Posterior cingulate gyrus (tissue), 11 donors: ENCODE measurements around the gene LMAN2.
"Not testable (repeated sequence)": the region's sequence is repeated elsewhere in the genome, so short reads cannot be mapped to it uniquely, and the experiment has no call there.

ENCODE experiments used
- DNase-seq, 10 donors: peaks; one replicate each; pipeline versions ENCODE4 v3.0.0 to v3.0.0-alpha.2; 2020 to 2021; ENCODE audit warnings: mixed read lengths in 3 of 10
- intact Hi-C: fragments of 100-400 bp; cut with DNase I; formaldehyde crosslinking; loops from one replicate; pipeline ENCODE4 v1.15.1; 2023

LMAN2 gene

GRCh38 chr5:177354256-177354655 is 2.8 kb upstream of the LMAN2 start:
- DNase-seq: peak in 1 of 10 donors; percentile 5
- intact Hi-C loops: loop anchor here (5.0 kb wide), 1 partner anchor 52 kb away; the partner anchor contains the start of genes PRELID1 and RAB24

DNA sequence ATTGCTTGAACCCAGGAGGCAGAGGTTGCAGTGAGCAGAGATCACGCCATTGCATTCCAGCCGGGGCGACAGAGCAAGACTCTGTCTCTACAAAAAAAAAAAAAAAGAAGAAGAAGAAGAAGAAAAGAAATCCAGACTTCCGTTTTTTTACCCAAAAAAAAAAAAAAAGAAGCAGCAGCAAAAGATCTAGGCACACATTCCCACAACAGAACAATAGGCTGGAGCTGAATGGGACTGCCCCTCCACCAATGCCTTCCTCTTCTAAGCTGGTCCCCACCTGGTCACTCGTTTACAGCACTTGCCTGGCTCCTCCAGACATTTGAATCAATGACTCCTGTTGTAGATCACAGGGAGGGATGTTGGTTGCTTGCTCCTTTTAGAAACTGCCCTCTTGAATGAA is 1.6 kb upstream of the LMAN2 start:
- peak in 1 of 10 donors; percentile 21 for DNase-seq
- intact Hi-C loops: loop anchor here (5.0 kb wide), 1 partner anchor 51 kb away; the partner anchor contains the start of genes PRELID1 and RAB24

DNA sequence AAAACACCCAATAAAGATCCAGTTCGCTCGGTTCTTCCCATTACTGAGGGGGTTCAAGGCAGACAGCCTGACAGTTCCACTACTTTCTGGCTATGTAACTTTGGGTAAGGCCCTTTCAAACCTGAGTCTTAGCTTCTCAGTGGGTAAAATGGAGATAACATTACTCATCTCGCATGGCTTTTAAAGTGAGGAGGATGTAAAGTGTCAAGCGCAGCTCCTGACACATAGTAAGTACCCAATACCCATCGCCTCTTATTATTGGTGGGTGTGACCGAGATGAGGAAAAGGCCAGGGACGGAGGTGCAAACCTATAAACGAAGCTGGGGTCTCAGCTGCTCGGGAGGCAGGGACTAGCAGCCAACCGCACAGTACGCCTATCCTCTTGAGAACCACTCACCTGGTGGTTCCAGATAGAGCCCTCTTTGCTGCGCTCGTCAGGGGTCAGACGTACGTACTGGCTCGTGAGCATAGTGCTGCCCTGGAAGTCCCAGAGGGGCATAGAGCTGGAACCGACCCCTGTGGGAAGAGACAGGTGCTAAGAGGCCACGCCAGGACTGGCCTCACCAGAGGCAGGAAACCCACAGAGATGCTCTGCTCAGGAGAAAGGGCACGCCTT is 584 bp downstream of the LMAN2 start:
- intact Hi-C loops: loop anchor here (5.0 kb wide), 1 partner anchor 49 kb away; the partner anchor contains the start of genes PRELID1 and RAB24
- DNase-seq: peak in 2 of 10 donors; percentile 24 to 64

- intact Hi-C loops: loop anchor here (5.0 kb wide), 1 partner anchor 47 kb away; the partner anchor contains the start of genes PRELID1 and RAB24
These were observed 1.7 kb downstream of the LMAN2 start for GRCh38 chr5:177349762-177350161.

DNA sequence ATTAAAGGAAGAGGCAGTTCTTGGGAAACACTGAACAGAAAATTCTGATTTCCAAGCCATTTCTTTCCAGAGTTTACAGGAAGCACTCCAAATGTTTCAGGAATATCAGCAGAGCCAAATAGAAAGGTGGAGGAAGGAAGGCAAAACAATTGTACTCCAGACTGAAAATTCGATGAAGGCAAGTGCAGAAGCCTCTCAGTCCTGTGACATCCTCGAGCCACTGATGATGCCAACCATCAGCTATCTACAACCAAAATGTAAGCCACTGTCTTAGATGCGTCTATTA is 2.2 kb downstream of the LMAN2 start:
- intact Hi-C loops: no loop called here
- no peak for DNase-seq

More at GRCh38 chr5:177349762-177350161, 1.7 kb downstream of the LMAN2 start:
- peak in 3 of 10 donors; percentile 4 to 17 (median 8) for DNase-seq

DNA sequence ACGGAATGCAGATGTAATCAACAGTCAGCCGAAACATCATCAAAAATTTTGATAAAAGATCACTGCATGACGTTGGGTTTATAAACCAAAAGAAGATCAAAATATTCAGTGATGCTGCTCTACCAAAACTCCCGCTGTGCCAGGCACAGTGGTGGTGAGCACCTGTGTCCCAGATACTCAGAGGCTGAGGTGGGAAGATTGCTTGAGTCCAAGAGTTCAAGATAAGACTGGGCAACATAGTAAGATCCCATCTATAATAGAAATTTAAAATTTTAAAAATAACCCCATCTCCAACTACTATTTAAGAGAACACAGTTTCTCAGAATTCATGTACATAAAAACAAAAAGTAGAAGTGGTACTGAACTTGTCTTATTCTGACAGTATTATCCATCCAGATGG is 3.8 kb downstream of the LMAN2 start:
- peak in 1 of 10 donors; percentile 22 for DNase-seq
- intact Hi-C loops: no loop called here

DNA sequence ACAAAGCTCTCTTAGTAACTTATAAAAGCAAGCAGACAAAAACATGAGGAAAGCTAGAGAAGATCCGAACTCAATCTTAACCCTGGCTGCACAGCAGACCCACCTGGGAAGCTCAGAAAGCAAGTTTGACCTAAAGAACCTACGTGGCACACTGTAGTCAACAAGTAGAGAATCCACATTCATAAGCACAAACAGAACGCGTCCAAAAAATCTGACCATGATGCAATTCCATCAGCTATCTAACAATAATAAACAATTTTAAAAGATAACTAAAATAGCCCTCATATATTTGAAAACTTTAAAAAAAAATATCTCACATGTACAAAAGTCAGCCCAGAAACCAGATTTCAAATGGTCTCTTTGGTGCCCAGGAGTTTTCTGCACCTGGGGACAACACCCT is 4.6 kb downstream of the LMAN2 start:
- intact Hi-C loops: no loop called here
- peak in 1 of 10 donors; percentile 9 for DNase-seq

GRCh38 chr5:177344891-177345290 is 6.6 kb downstream of the LMAN2 start:
- DNase-seq: peak in 3 of 10 donors; percentile 27 to 36 (median 28)
- intact Hi-C loops: no loop called here

DNA sequence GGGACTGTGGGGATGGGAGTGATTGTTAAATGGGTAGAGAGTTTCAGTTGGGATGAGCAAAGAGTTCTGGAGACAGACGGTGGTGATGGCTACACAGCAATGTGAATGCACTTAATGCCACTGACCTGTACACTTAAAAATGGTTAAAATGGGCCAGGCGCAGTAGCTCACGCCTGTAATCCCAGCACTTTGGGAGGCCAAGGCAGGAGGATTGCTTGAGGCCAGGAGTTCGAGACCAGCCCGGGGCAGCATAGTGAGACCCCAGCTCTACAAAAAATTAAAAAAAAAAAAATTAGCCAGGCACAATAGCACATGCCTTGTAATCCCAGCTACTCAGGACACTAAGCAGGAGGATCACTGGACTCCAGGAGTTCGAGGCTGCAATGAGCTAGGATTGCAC is 7.7 kb downstream of the LMAN2 start:
- peak in 3 of 10 donors; percentile 0 to 8 (median 2) for DNase-seq
- intact Hi-C loops: no loop called here

- intact Hi-C loops: not testable (repeated sequence)
These were observed 8.5 kb downstream of the LMAN2 start for GRCh38 chr5:177343000-177343399.

DNA sequence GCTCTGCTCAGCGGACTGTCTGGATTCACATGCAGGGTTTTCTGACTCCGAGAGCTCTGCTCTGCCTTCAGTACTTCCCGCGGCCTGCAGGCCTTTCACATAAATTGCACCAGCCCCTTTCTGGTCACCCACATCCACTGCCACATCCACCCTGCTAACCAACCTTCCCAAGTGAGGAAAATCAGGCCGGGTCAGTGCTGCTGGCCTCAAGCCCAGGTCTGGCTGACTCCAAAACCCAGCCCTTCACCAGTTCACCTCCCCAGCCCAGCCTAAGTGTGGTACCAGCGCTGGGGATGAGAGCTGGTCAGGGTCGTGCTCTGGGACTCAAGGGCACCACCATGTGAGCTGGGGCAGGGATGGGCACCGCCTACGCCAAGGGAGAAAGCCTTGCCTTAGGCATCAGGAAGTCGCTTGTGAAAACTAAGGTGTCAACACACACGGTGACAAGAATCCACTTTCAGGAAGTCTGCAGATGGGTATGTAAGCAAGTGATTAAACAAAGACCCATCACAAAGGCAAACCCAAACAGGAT is 12.3 kb downstream of the LMAN2 start:
- DNase-seq: peak in 3 of 10 donors; percentile 26 to 56 (median 31)
- intact Hi-C loops: no loop called here

More at GRCh38 chr5:177343000-177343399, 8.5 kb downstream of the LMAN2 start:
- DNase-seq: peak in 3 of 10 donors; percentile 52 to 57 (median 55)

DNA sequence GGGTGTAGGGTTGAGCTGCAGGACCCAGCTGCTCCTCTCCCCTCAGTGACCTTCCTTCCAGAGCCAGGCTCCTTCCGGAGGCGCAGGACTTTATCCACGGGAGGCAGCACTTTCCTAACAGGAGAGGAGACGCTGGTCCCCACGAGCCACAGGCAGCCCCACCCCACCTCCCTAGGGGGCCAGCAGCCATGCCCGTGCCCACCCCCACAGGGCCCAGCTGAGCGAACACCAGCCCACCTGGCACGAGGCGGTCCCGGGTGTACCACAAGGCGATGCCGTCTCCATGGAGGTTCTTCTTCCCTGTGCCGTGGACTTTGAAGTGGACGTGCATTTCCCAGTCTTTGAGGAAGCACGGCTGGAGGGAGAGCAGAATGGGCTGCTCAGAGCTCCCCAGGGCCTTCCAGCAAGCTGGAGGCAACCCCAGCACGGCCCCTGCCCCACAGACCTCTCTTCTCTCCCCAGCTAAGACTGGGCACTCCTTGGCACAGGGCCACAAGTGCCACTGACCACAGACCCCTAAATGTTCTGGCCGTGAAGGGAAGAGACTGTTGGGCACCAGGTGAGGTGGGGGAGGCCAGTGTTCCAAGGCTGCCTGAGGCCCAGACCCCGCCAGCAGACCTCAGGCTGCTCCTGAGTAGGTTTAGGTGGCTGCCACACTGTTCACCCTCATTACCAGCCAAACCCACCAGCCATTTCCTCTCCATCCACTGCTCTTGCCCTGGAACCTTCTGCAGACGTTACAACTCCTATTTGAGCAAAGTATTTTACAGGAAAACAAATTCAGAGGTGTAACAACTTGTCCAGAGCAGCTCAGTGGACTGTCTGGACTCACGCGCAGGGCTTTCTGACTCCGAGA is 13.0 kb downstream of the LMAN2 start:
- intact Hi-C loops: no loop called here
- DNase-seq: peak in 3 of 10 donors; percentile 52 to 74 (median 52)

GRCh38 chr5:177336603-177337494 is 14.6 kb downstream of the LMAN2 start:
- intact Hi-C loops: no loop called here
- peak in 3 of 10 donors; percentile 51 to 81 (median 78) for DNase-seq

- intact Hi-C loops: no loop called here
- peak in 3 of 10 donors; percentile 13 to 68 (median 60) for DNase-seq
These were observed 15.4 kb downstream of the LMAN2 start for GRCh38 chr5:177336112-177336511.

- intact Hi-C loops: no loop called here
- DNase-seq: peak in 3 of 10 donors; percentile 46 to 62 (median 59)
These were observed 15.8 kb downstream of the LMAN2 start for GRCh38 chr5:177335701-177336065.

- peak in 3 of 10 donors; percentile 25 to 66 (median 55) for DNase-seq
- intact Hi-C loops: no loop called here
These were observed 16.4 kb downstream of the LMAN2 start for GRCh38 chr5:177334781-177335700.

DNA sequence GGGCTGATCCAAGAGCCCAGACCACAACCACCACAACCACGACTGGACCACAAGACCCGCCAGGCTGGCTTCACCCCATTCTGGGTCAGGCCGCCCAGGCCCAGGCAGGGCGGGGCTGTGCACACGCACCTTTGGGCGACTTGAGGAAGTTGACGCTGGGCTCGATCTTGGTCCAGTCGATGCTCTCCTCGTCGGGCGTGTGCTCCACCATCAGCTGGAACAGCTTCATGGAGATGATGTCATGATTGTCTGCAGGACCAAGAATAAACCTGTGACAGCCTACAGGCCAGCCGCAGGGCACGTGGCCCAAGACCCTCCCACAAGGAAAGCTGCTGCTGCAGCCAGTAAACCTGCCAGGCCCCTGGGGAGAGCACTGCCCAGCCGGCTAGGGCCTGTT is 17.3 kb downstream of the LMAN2 start:
- peak in 3 of 10 donors; percentile 43 to 61 (median 60) for DNase-seq
- intact Hi-C loops: no loop called here

GRCh38 chr5:177333420-177334154 is 17.9 kb downstream of the LMAN2 start:
- DNase-seq: peak in 3 of 10 donors; percentile 43 to 63 (median 62)
- intact Hi-C loops: no loop called here
